ENCODE data around the gene SLC16A3.

The SLC16A3 gene

DNA sequence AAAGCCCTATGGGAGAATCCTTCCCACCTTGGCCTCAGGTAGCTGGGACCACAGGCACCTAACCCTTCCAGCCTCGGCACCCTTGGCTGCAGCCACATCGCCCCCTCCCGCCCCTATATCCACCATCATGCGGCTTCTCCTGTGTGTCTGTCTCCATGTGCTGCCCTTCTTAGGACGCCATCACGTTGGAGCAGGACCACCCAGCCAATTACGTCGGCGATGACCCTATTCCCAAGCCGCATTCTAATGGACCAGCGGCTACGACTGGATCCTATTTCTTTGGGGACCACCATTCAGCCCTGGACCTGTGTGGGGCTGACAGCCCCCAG lies 12.9 kb upstream of the SLC16A3 start:
- no peak for DNase-seq (ENCODE audit: extremely low read depth, low read depth)
- TF ChIP-seq, protein P1, sequence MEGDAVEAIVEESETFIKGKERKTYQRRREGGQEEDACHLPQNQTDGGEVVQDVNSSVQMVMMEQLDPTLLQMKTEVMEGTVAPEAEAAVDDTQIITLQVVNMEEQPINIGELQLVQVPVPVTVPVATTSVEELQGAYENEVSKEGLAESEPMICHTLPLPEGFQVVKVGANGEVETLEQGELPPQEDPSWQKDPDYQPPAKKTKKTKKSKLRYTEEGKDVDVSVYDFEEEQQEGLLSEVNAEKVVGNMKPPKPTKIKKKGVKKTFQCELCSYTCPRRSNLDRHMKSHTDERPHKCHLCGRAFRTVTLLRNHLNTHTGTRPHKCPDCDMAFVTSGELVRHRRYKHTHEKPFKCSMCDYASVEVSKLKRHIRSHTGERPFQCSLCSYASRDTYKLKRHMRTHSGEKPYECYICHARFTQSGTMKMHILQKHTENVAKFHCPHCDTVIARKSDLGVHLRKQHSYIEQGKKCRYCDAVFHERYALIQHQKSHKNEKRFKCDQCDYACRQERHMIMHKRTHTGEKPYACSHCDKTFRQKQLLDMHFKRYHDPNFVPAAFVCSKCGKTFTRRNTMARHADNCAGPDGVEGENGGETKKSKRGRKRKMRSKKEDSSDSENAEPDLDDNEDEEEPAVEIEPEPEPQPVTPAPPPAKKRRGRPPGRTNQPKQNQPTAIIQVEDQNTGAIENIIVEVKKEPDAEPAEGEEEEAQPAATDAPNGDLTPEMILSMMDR (IDR thresholded peaks at IDR 0.05; ENCODE audit: low read depth, low read length): no peak

DNA sequence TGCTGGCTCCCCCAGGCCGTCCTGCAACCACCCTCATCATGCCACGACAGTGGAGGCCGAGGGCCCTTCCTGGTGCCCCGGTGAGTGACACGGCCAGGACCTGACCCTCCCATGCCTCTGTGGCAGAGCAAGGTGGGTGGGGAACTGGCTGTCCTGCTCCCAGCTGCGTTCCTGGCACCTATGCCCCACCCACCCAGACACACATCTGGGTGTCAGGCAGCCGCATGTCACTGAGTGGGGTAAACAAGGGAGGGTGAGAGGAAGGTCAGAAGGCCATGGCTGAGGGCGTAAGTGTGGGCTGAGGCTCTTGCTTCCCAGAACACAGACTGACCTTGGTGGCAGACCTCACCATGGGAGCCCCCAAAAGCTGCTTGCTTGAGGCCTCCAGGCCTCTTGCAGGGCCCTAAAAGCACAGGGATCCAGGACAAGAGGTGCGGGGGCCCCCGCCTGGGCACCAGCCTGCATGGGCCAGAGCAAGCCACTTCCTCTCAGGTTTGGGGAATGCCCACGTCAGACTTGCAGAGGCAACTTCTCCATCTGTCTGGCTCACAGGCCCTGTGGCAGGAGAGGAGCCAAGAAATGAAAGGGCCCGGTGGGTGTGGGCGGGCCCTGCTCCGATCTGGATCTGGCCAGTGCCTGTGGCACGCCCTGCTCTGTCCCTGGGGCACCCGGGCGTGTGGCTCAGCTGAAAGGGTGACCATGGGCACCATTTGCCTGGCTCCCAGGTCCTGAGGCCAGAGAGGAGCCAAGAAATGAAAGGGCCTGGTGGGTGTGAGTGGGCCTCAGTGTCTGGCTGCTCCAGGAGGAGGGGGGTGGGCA lies 12.3 kb upstream of the SLC16A3 start:
- DNase-seq (ENCODE audit: extremely low read depth, low read depth): peak; percentile 68
- TF ChIP-seq, protein P1 (IDR thresholded peaks at IDR 0.05; ENCODE audit: low read depth, low read length): no peak

DNA sequence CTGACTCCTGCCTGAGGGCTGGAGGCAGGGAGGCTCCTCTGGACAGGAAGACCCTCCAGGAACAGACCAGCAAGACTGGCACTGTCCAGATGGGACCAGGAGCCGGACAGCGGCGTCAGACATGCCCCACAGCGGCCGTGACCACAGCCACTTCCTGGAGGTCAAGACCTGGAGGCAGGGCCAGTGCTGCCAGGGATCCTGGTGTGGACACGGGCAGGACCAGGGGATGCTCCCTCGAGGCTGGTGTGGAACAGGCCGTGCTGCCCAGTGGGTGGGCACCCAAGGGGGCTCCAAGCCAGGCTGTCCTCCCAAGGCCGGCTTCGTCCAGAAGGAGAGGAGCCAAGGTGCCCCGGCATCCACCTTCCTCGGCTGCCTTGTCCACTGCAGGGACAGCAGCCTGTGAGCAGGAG lies 11.7 kb upstream of the SLC16A3 start:
- TF ChIP-seq, protein P1 (IDR thresholded peaks at IDR 0.05; ENCODE audit: low read depth, low read length): no peak
- no peak for DNase-seq (ENCODE audit: extremely low read depth, low read depth)

DNA sequence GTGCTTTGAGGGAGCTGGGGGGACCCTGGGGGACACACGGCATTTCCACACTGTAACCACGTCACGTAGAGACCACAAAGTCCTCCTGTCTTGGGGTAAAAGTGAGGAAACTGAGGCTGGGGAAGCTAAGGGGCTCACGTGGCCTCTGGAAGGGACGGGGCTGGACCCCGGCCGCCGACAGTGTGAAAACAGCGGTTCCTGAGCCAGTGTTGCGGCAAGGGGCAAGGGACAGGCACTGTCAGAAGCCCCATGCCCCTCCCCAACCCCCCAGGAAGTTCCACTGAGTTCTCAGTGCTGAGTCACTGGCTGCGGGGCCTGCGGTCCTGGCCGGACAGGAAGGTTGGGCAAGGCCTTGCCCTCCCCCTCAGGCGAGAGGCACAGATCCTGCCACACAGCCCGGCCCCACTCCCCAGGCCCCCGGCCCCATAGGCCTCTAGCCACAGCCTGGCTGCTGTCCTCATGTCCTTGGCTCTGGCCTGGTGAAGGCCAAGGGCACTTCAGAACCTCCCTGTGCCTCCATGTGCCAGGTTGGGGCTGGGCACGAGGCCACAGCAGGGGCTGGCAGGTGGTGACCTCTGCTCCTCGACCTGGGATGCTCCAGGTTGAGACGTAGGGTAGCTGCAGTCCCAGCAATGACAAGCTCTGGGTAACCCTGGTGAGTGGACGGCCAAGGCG lies 11.2 kb upstream of the SLC16A3 start:
- peak; percentile 77 for DNase-seq (ENCODE audit: extremely low read depth, low read depth)
- TF ChIP-seq, protein P1 (IDR thresholded peaks at IDR 0.05; ENCODE audit: low read depth, low read length): no peak

DNA sequence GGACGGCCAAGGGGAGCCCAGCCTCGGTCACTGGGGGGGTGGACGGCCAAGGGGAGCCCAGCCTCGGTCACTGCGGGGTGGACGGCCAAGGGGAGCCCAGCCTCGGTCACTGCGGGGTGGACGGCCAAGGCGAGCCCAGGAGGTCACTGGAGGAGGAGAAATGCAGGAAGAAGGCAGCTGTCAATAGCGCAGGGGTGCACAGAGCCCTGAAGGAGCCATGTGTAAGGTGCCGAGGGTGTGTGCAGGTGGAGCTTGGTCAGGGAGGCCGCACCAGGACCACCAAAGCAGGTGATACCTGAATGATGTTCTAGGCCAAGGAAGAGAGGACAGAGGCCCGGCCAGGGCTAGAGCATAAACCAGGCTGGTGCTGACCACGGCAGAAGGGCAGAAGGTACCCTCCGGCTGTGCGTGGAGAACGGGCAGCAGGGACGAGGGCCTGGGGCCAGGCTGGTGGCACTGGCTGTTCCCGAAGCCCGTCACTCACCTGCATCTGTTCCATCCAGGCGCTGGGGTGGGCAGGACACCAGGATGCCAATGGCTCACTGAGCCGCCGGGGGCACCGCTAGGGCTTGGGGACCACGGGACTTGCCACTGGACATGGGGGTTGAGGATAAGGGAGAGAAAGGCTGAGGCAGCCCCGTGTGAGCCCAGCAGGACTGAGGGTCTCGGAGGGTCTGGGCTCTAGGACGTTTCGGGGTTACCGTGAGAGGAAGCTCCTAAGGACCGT lies 10.3 kb upstream of the SLC16A3 start:
- DNase-seq (ENCODE audit: extremely low read depth, low read depth): no peak

DNA sequence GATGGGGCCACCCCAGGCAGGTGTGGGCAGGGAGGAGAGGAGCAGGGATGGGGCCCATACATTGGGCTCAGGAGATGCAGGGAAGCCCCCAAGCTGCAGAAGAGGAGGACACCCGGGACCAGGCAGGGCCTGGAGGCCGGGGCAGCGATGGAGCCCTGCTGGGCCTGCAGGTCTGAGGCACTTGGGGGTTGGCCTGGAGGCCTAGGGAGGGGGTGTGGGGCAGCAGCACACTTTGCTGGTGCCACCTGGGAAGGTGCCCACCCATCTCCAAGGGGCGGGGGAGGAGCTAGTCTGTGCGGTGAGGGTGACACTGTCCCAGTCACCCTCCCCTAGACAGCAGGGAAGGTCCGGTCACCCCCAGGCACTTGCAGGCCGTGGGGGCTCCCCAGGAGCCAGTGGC lies 9.8 kb upstream of the SLC16A3 start:
- TF ChIP-seq, protein P1 (IDR thresholded peaks at IDR 0.05; ENCODE audit: low read depth, low read length): no peak
- no peak for DNase-seq (ENCODE audit: extremely low read depth, low read depth)

More for the DNA sequence above, 10.3 kb upstream of the SLC16A3 start:
- TF ChIP-seq, protein P1 (IDR thresholded peaks at IDR 0.05; ENCODE audit: low read depth, low read length): no peak

Data from AG09319 (cell line).